SU-DHL-6 (cell line): ENCODE results near the gene ANO9.

Experiments used
- H2AFZ ChIP-seq: fragments of 200-600 bp; sonication (generic); 2 replicates; pipeline ENCODE4 v1.6.1; 2014; ENCODE audit warnings: low read depth, mild to moderate bottlenecking, moderate library complexity, mixed read lengths, antibody characterized with exemption, low read length; ENCODE audit not compliant: severe bottlenecking
- H3F3A ChIP-seq: fragments of 200-600 bp; shearing (Covaris generic); 2 replicates; pipeline ENCODE4 v1.6.0; 2016; ENCODE audit warnings: antibody characterized with exemption, mild to moderate bottlenecking; ENCODE audit not compliant: insufficient read depth
- H3K27ac ChIP-seq: fragments of 200-600 bp; sonication (generic); 2 replicates; pipeline ENCODE4 v1.5.1; 2016; ENCODE audit warnings: low read depth, mild to moderate bottlenecking, low read length, moderate library complexity, mixed read lengths
- H3K27me3 ChIP-seq: fragments of 200-600 bp; sonication (generic), shearing (Covaris generic); 2 replicates; pipeline ENCODE4 v1.6.0; 2014; ENCODE audit warnings: mild to moderate bottlenecking, low read length
- H3K36me3 ChIP-seq: fragments of 200-600 bp; sonication (generic); 2 replicates; pipeline ENCODE4 v1.6.1; 2014; ENCODE audit warnings: mild to moderate bottlenecking, low read length, mixed read lengths
- H3K4me2 ChIP-seq: fragments of 300-600, 200-600 bp; shearing (Covaris generic), sonication (generic); 2 replicates; pipeline ENCODE4 v1.6.0; 2014; ENCODE audit warnings: low read length, low read depth, mild to moderate bottlenecking; ENCODE audit not compliant: poor library complexity, severe bottlenecking
- H3K4me3 ChIP-seq: fragments of 200-600 bp; sonication (generic); 2 replicates; pipeline ENCODE4 v1.5.1; 2014; ENCODE audit warnings: antibody characterized with exemption, low read length, mild to moderate bottlenecking, mixed read lengths; ENCODE audit not compliant: insufficient read depth, poor library complexity, severe bottlenecking
- H3K79me2 ChIP-seq: fragments of 200-600 bp; sonication (generic); 2 replicates; pipeline ENCODE4 v1.6.1; 2014; ENCODE audit warnings: mild to moderate bottlenecking, low read length, moderate library complexity; ENCODE audit not compliant: insufficient read depth
- H3K9ac ChIP-seq: fragments of 200-600 bp; sonication (generic); 2 replicates; pipeline ENCODE4 v1.7.0; 2014; ENCODE audit warnings: mild to moderate bottlenecking, low read length
- H3K9me2 ChIP-seq: fragments of 200-600 bp; sonication (generic); replicated peaks from 2 replicates; pipeline ENCODE4 v1.6.1; 2014; ENCODE audit warnings: low read length; ENCODE audit not compliant: insufficient read depth
- H3K9me3 ChIP-seq: fragments of 200-600 bp; sonication (generic); 2 replicates; pipeline ENCODE4 v1.6.1; 2014; ENCODE audit warnings: low read length, mixed read lengths; ENCODE audit not compliant: insufficient read depth
- H4K20me1 ChIP-seq: fragments of 200-600 bp; sonication (generic); 2 replicates; pipeline ENCODE4 v1.6.1; 2014; ENCODE audit warnings: low read depth, mild to moderate bottlenecking, antibody characterized with exemption, low read length, moderate library complexity, mixed read lengths
- EZH2phosphoT487 ChIP-seq: fragments of 200-600 bp; sonication (generic), shearing (Covaris generic); conservative IDR thresholded peaks from 2 replicates; pipeline ENCODE4 v1.6.1; 2018; ENCODE audit warnings: mild to moderate bottlenecking, antibody characterized with exemption, low read length, moderate library complexity, mixed read lengths
- TF ChIP-seq, protein P1 (sequence below): fragments of 200-600 bp; sonication (generic); IDR thresholded peaks from one replicate; pipeline ENCODE4 v1.5.1; 2017; ENCODE audit warnings: antibody characterized with exemption, mild to moderate bottlenecking, low read length, moderate library complexity; ENCODE audit not compliant: insufficient read depth, poor library complexity, severe bottlenecking

Gene ANO9

DNA sequence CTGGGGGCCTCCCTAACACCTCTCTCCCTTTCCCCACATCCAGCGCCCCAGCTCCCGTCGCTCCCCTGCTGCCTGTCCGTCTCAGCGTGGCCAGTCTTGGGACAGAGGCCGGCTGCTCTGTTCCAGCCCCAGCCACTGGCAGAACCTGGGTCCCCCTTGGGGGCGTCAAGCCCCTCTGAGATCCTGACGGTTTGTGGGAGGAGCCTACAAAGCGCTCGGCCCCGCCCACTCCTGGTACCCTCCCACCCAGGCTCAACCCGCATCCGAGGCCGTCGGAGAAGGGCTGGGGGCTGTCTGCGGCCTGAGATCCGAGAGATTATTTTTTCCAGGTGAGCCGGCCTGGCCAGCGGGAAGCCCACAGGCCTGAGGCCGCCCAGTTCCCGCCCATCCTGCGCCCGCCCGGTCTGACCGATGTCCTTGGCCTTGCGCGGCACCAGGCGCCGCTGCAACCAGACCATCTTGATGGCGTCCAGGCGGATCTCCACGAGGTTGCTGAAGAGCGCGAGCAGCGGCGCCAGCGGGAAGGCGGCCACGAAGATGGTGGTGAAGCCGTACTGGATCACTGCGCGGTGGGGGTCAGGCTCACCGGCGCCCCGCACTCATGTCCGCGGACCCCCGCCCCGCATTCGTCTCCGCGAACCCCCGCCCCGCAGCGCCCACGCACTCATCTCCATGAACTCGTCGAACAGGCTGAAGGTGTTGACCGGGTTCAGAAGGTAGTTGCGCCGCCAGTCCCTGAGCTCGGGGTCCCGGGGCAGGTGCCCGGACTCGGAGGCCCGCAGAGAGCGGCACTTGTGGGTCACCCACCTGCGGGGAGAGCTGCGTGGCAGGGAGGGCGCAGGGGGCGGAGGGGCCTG is 21.5 kb downstream of the ANO9 start:
- H3K79me2 ChIP-seq, result no peaks in the 10 kb centered on the region
- no peak overlapping the region for H3K27ac ChIP-seq
- no peaks in the 10 kb centered on the region for H3K9me3 ChIP-seq
- no peaks in the 10 kb centered on the region for H3K9me2 ChIP-seq
- no peaks in the 10 kb centered on the region for H3K27me3 ChIP-seq
- no peaks in the 10 kb centered on the region for H3F3A ChIP-seq
- no peak for TF ChIP-seq EZH2phosphoT487
- TF ChIP-seq, protein P1, sequence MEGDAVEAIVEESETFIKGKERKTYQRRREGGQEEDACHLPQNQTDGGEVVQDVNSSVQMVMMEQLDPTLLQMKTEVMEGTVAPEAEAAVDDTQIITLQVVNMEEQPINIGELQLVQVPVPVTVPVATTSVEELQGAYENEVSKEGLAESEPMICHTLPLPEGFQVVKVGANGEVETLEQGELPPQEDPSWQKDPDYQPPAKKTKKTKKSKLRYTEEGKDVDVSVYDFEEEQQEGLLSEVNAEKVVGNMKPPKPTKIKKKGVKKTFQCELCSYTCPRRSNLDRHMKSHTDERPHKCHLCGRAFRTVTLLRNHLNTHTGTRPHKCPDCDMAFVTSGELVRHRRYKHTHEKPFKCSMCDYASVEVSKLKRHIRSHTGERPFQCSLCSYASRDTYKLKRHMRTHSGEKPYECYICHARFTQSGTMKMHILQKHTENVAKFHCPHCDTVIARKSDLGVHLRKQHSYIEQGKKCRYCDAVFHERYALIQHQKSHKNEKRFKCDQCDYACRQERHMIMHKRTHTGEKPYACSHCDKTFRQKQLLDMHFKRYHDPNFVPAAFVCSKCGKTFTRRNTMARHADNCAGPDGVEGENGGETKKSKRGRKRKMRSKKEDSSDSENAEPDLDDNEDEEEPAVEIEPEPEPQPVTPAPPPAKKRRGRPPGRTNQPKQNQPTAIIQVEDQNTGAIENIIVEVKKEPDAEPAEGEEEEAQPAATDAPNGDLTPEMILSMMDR, result no peak
- no peak overlapping the region for H2AFZ ChIP-seq
- H3K9ac ChIP-seq, result no peak overlapping the region
- no peaks in the 10 kb centered on the region for H3K36me3 ChIP-seq
- H3K4me2 ChIP-seq, result no peak overlapping the region
- H3K4me3 ChIP-seq, result no peak overlapping the region
- no peaks in the 10 kb centered on the region for H4K20me1 ChIP-seq

DNA sequence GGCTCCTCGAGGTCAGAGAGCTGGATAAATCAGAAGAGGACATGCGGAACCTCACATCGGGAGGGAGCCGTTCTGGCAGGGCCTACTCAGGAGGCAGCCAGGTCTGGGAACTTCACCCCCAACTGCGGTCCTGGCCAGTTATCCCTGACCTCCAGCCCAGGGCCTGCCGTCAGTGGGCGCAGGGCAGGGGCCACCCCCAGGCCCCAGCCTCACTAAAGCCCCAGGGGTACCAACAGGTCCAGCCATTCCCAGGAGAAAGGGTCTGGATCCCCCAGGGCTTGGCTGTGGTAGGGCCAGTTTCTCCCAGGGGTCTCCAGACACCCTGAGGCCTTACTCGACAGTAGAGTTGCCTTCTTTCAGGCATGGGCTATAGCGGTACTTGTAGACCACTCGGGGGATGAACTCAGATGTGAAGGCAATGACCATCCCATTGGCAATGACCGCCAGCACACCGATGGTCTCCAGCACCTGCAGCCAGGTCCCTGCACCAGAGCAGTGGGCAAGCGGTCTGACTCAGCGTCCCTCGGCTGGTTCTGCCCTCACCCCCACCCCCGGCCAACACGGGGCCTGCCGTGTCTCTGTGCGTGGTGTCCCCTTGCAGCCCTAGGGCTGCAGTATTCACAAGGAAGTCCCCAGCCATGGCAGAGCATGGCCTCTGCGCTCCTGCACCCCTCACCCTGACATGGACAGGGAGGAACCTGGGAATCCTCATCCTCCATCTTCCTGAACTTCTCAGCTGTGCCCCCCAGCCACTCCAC is 22.4 kb downstream of the ANO9 start:
- TF ChIP-seq EZH2phosphoT487, result no peak
- TF ChIP-seq, protein P1, result no peak
- Histone ChIP-seq H3K9me2 (no peaks in the 10 kb centered on the region), H3K9ac (no peak overlapping the region), H3K4me3 (no peak overlapping the region), H3F3A (no peaks in the 10 kb centered on the region), H3K27me3 (no peaks in the 10 kb centered on the region), H3K27ac (no peak overlapping the region), H3K9me3 (no peaks in the 10 kb centered on the region), H4K20me1 (no peaks in the 10 kb centered on the region), H3K36me3 (no peaks in the 10 kb centered on the region), H3K79me2 (no peaks in the 10 kb centered on the region), H2AFZ (no peak overlapping the region), H3K4me2 (no peak overlapping the region)

DNA sequence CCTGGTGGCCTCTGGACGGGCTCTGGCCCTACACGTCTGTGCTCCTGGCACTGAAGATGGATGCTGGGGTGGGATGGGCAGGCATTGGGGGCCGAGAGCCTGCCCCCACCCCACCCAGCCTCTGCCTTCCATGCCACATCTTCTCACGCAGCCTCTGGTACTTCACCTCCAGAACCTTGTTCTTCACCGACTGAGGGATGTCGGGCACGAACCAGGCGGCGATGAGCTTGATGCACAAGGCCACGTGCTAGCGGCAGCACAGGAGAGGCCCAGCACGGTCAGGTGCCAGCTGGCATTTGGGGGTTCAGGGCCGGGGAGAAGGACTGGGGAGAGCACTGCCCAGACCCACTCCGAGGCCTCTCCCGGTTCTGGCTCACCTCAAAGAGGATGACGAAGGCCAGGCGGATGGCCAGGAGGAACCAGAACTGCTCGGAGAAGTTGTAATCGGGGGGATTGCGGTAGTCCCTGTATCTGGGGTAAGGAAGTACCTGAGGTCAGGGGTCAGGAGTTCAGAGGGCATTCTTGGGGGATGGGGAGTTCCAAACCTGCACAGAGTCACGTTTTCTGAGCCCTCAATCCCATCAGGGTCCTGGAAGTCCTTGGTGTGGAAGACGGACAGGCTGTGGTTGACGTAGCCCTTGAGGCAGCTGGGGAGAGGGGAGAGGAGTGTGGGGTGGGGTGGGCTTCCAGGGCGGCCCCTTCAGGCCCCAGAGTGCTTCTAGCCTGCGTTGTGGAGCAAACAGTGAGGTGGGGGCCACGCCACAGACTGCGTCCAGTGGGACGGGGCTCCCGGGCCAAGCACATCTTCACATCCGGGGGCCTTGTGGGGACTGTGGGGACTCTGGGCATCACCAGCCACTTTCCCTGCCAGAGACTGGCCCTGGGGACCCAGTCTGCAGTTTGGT is 23.2 kb downstream of the ANO9 start:
- Histone ChIP-seq H3K27ac (no peak overlapping the region), H3K27me3 (no peaks in the 10 kb centered on the region), H3F3A (no peaks in the 10 kb centered on the region), H3K9ac (no peak overlapping the region), H3K9me3 (no peaks in the 10 kb centered on the region), H3K4me2 (no peak overlapping the region), H4K20me1 (no peaks in the 10 kb centered on the region), H3K36me3 (no peaks in the 10 kb centered on the region), H3K4me3 (no peak overlapping the region), H3K79me2 (no peaks in the 10 kb centered on the region), H3K9me2 (no peaks in the 10 kb centered on the region), H2AFZ (no peak overlapping the region)
- no peak for TF ChIP-seq EZH2phosphoT487
- TF ChIP-seq, protein P1, result no peak
